Psoas muscle (tissue), 8 donors: ENCODE data around the gene CCDC146. TPM values are rescaled to one million over a fixed set of nuclear protein-coding genes. Genes with fewer than 3 reads are reported as not detected.

Experiments
- ATAC-seq, 4 donors: fragments of 200-7000 bp; cut with Tn5 transposase; one replicate each; pipeline ENCODE4 v1.9.1; 2020; ENCODE audit warnings: moderate library complexity in 3 of 4, mild to moderate bottlenecking in 2 of 4
- DNase-seq, 2 donors: peaks; one replicate each; pipeline ENCODE4 v3.0.0-alpha.2; 2020
- H3K27ac ChIP-seq: fragments of 200-600 bp; one replicate; pipeline ENCODE4 v1.8.0; 2022
- H3K27me3 ChIP-seq, 3 donors: fragments of 200-600 bp in 1 of 3; one replicate each; pipeline versions ENCODE4 v1.6.1 to v1.8.0; 2013 to 2022; ENCODE audit warnings: low read length in 2 of 3, mild to moderate bottlenecking in 2 of 3, moderate library complexity in 1 of 3; ENCODE audit not compliant: insufficient read depth in 3 of 3
- H3K36me3 ChIP-seq, 2 donors: fragments of 200-600 bp in 1 of 2; one replicate each; pipeline versions ENCODE4 v1.6.1 to v1.8.0; 2013 to 2022; ENCODE audit warnings: low read depth in 1 of 2, mild to moderate bottlenecking in 1 of 2, moderate library complexity in 1 of 2; ENCODE audit not compliant: insufficient read depth in 1 of 2
- H3K4me1 ChIP-seq: fragments of 200-600 bp; one replicate; pipeline ENCODE4 v1.8.0; 2022
- H3K4me3 ChIP-seq: fragments of 200-600 bp; one replicate; pipeline ENCODE4 v1.8.0; 2022; ENCODE audit warnings: mild to moderate bottlenecking
- H3K9me3 ChIP-seq: fragments of 200-600 bp; one replicate; pipeline ENCODE4 v1.8.0; 2022
- CTCF ChIP-seq: fragments of 200-600 bp; IDR thresholded peaks from one replicate; pipeline ENCODE4 v1.8.0; 2022; ENCODE audit warnings: antibody characterized with exemption
- WGBS, 3 donors: extraction: QIAGEN DNeasy Blood & Tissue Kit; methylation state at CpG; one replicate each; pipeline versions ENCODE4 v1.1.6 to v1.1.7; 2013; 5-methylcytosine and 5-hydroxymethylcytosine counted together
- intact Hi-C, 2 donors: fragments of 100-400 bp; cut with DNase I; formaldehyde crosslinking; loops; one replicate each; pipeline versions ENCODE4 v1.11.0 to v1.14.2; 2022
- polyA plus RNA-seq, 3 donors: library from polyadenylated mRNA; stranded (reverse); fragments of 200-250 nt; gene quantifications; one replicate each; pipeline ENCODE4 v1.2.3, GENCODE V29; 2013
- total RNA-seq, 4 donors: library from RNA; stranded (reverse); fragmentation: NEBNext Ultra II Directional in 2 of 4; extraction: Animal tissue kit (Norgen Biotek cat#: 25700) in 2 of 4; gene quantifications; one replicate each; pipeline versions ENCODE4 v1.2.1 to v1.2.4, GENCODE V29; 2021 to 2023
- donor health status: healthy with polysubstance abuse.
- donor health status: DM: no; HTN: no; CAD: no; lungs with moderate emphysema.
- donor health status: Bipolar disorder and iron deficiency.
- donor health status: healthy.
- donor health status: DM: yes; HTN: yes; CAD: no.
- donor health status: DM: no; HTN: no; CAD: no.
- donor health status: DM: no; HTN: no; CAD: no.
- donor health status: DM: yes; HTN: yes; CAD: no.

Gene CCDC146
- total and polyA plus RNA-seq, 7 donors = 1.2 to 3.5 (median 1.9) TPM

DNA sequence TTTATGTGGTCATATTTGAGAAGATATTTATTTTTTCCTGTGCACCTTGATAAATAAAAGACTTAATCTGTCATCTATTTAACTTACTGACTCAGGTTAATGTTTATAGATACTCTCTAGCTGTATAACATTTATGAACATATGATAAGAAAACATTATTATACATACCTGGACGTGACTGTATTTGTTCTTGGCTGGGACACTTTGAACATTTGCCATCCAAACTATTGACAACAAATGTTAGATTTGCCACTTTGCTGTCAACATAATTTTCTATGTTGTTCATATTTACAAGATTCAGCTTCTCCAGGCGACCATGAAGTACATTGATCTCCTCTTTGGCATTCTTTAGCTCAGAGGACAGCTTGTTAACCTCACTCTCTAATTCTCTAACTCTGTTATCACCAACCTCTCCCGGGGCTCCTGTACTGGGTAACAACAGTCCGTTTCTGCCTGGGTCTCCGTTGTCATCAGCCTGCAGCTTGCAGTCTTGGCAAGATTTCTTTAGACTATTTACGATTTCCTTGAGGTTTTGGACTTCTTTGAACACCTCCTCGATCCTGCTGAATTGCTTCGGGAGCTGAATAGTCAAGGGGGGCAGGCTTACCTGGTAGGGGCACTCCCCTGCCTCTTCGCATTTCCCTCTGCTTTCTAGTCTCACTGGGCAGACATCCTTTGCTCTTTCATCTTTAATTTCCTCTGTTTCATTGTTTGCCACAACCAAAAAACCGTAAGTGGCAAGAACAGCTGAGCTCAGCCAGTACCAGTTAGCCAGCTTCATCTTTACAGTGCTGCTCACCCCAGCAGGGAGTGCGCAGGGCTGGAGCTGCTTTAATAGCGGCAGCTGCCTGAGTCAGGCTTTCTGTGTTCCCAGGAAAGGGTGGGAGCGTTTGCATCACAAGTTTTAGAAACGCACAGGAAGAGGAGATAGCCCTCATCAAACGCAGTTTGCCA lies 76.9 kb downstream of the CCDC146 start, which contains the start of gene FGL2:
Gene FGL2 (minus strand): TSS at position 807 of the 954 bp plus-strand sequence. CDS start 26 bp downstream, at position 781.
- TF ChIP-seq CTCF = no peak
- Histone ChIP-seq H3K36me3 (no peaks in the 10 kb centered on the region), H3K27me3 (no peaks in the 10 kb centered on the region), H3K4me1 (no peaks in the 10 kb centered on the region), H3K27ac (no peak within 1 kb of the TSS), H3K9me3 (no peaks in the 10 kb centered on the region), H3K4me3 (peak within 1 kb of the TSS; percentile 61)
- DNase-seq (peak; percentile 52 to 73), ATAC-seq (peak in 2 of 4 donors; percentile 64 to 69)
- intact Hi-C loops = no loop called here
- WGBS, 3 donors = 12 to 17% (median 12%) methylated on average over 15 of the region's 15 CpGs

- ATAC-seq (no peak), DNase-seq (no peak)
- Histone ChIP-seq H3K4me3 (no peak overlapping the region), H3K36me3 (no peaks in the 10 kb centered on the region), H3K27ac (no peak overlapping the region), H3K9me3 (no peaks in the 10 kb centered on the region), H3K27me3 (no peaks in the 10 kb centered on the region), H3K4me1 (no peaks in the 10 kb centered on the region)
- intact Hi-C loops = no loop called here
- no peak for TF ChIP-seq CTCF
- 74 to 84% (median 75%) methylated on average over 2 of the region's 2 CpGs for WGBS, 3 donors
Observed at GRCh38 chr7:77200542-77200941, 78.1 kb downstream of the CCDC146 start.

DNA sequence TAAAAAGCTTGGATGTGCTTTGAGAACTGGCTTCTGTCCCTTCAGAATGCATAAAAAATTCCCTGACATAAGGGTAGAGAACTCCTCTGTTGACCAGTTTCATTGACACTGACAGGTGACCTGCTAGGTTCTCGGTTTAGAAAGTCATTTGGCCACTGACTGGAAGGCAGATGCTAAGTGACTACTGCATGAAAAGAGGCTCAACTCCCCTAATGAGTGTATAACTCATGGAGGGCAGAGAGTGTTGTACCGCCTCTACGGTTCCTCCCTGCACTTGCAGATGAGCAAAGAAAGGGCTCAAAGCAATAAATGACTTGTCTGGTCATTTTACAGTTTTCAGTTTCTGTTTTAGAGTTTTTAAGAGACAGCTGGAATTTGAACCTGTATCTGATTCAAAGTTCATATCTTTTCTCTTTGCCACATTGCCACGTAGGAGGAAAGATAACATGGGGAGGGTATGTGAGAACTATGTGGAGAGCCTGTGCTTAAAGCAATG lies 80.1 kb downstream of the CCDC146 start:
- 40 to 57% (median 53%) methylated on average over 4 of the region's 4 CpGs for WGBS, 3 donors
- H3K27me3 ChIP-seq = no peaks in the 10 kb centered on the region
- H3K27ac ChIP-seq = no peak overlapping the region
- H3K36me3 ChIP-seq = no peaks in the 10 kb centered on the region
- ATAC-seq = peak in 1 of 4 donors; percentile 17
- H3K9me3 ChIP-seq = no peaks in the 10 kb centered on the region
- no peaks in the 10 kb centered on the region for H3K4me1 ChIP-seq
- no peak for TF ChIP-seq CTCF
- no peak for DNase-seq
- H3K4me3 ChIP-seq = no peak overlapping the region
- intact Hi-C loops = no loop called here

DNA sequence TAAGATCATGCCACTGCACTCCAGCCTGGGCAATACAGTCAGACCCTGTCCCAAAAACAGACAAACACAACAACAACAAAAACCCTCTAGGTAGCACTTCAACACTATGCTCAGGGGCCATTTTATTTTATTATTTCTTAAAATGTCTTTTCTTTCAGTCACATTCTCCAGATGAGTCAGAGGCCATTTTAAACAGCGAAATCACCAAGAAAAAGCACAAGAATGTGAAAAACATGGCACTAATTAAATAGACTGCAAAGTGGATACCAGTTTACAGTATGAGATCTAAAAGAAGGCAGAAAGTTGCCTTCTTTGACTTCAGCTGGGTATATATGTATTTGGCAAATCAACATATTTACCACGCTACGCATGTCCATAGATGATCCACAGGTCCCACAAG lies 83.3 kb downstream of the CCDC146 start:
- Histone ChIP-seq H3K4me1 (no peaks in the 10 kb centered on the region), H3K27me3 (no peaks in the 10 kb centered on the region), H3K27ac (no peak overlapping the region), H3K4me3 (no peak overlapping the region), H3K9me3 (peaks cover 10% of the 10 kb centered on the region), H3K36me3 (no peaks in the 10 kb centered on the region)
- intact Hi-C loops = no loop called here
- DNase-seq (no peak), ATAC-seq (no peak)
- 98 to 100% (median 99%) methylated on average over 3 of the region's 3 CpGs for WGBS, 3 donors
- no peak for TF ChIP-seq CTCF
